HCT116 (cell line): Measurements from ENCODE around the gene HOGA1. TPM values are rescaled to one million over a fixed set of nuclear protein-coding genes. Genes with fewer than 3 reads are reported as not detected.

Source experiments
- ATAC-seq: fragments of 200-7000 bp; cut with Tn5 transposase; 2 replicates; pipeline ENCODE4 v1.9.1; 2020; ENCODE audit warnings: mild to moderate bottlenecking, moderate library complexity
- BruUV-seq: library from RNA; stranded (reverse); fragments of 400-500 nt; replicated peaks from 2 replicates; lab custom pipeline; 2021; lab: Mats Ljungman, UMichigan
- CTCF ChIA-PET: fragments of 300-600 bp; sonication (Branson Sonifier 250); formaldehyde crosslinking; loops from one replicate; lab custom pipeline; 2021; ENCODE audit warnings: antibody characterized with exemption; lab: Charles Lee
- POLR2A ChIA-PET: fragments of 300-600, 350-600 bp; sonication (Branson Sonifier 250); formaldehyde crosslinking; loops from one replicate; lab custom pipeline; 2021; ENCODE audit warnings: antibody characterized with exemption; lab: Charles Lee
- RAD21 ChIA-PET, 2 experiments: fragments of 300-600 bp; sonication (Branson Sonifier 250); formaldehyde crosslinking; loops; one replicate each; lab custom pipeline; 2023; ENCODE audit warnings: low total read pairs in 2 of 2; ENCODE audit not compliant: uncharacterized antibody in 2 of 2, unreplicated experiment in 2 of 2, low non-redundant PET in 1 of 2; lab: Charles Lee
- DNase-seq: peaks from one replicate; pipeline ENCODE4 v3.0.0-alpha.2; 2010; ENCODE audit warnings: low read depth, low spot score
- H2AFZ ChIP-seq: fragments of 200-600 bp; shearing (Covaris generic), sonication (generic); 2 replicates; pipeline ENCODE4 v1.6.1; 2017; ENCODE audit warnings: low read depth, mixed run types, mixed read lengths, antibody characterized with exemption, low read length; ENCODE audit not compliant: poor library complexity, severe bottlenecking
- H3K27ac ChIP-seq: 2 replicates; pipeline ENCODE4 v1.5.1; 2012; ENCODE audit warnings: low read depth, low read length
- H3K27me3 ChIP-seq: fragments of 200-600 bp; sonication (generic); 2 replicates; pipeline ENCODE4 v1.6.1; 2016; ENCODE audit warnings: mixed run types, low read length, mixed read lengths; ENCODE audit not compliant: insufficient read depth
- H3K36me3 ChIP-seq, 2 experiments: fragments of 200-500 bp in 1 of 2; fragments of 200-600 bp in 1 of 2; sonication (Bioruptor generic) in 1 of 2; sonication (generic) in 1 of 2; 2 replicates each; pipeline versions ENCODE4 v1.5.1 to v1.6.1; 2014 to 2016; ENCODE audit warnings: low read length in 2 of 2, inconsistent platforms in 1 of 2, mixed read lengths in 1 of 2, mixed run types in 1 of 2; ENCODE audit not compliant: insufficient read depth in 2 of 2, control insufficient read depth in 1 of 2
- H3K4me1 ChIP-seq, 2 experiments: fragments of 200-600 bp in 1 of 2; sonication (generic) in 1 of 2; 2 replicates each; pipeline versions ENCODE4 v1.5.1 to v1.6.1; 2012 to 2017; ENCODE audit warnings: low read length in 2 of 2, inconsistent platforms in 1 of 2, mild to moderate bottlenecking in 1 of 2, mixed read lengths in 1 of 2, mixed run types in 1 of 2, moderate library complexity in 1 of 2; ENCODE audit not compliant: insufficient read depth in 2 of 2, control insufficient read depth in 1 of 2
- H3K4me2 ChIP-seq: fragments of 200-600 bp; sonication (generic); 2 replicates; pipeline ENCODE4 v1.6.1; 2017; ENCODE audit warnings: mixed run types, low read length, mixed read lengths
- H3K4me3 ChIP-seq, 2 experiments: fragments of 200-600 bp in 1 of 2; sonication (generic) in 1 of 2; replicated peaks in 1 of 2; 2 replicates each; pipeline ENCODE4 v1.5.1; 2011 to 2016; ENCODE audit warnings: low read length in 2 of 2, control low read depth in 1 of 2, low read depth in 1 of 2, mild to moderate bottlenecking in 1 of 2, mixed read lengths in 1 of 2, mixed run types in 1 of 2
- H3K79me2 ChIP-seq: fragments of 200-600 bp; sonication (generic); 2 replicates; pipeline ENCODE4 v1.6.1; 2017; ENCODE audit warnings: mild to moderate bottlenecking, mixed run types, low read length, moderate library complexity, mixed read lengths; ENCODE audit not compliant: insufficient read depth
- H3K9ac ChIP-seq: fragments of 200-600 bp; sonication (generic); 2 replicates; pipeline ENCODE4 v1.6.1; 2016; ENCODE audit warnings: low read length, mixed read lengths
- H3K9me2 ChIP-seq: fragments of 200-600 bp; sonication (generic), shearing (Covaris generic); 2 replicates; pipeline ENCODE4 v1.6.1; 2017; ENCODE audit warnings: mixed run types, mild to moderate bottlenecking, moderate library complexity; ENCODE audit not compliant: insufficient read depth
- H3K9me3 ChIP-seq, 2 experiments: fragments of 200-500 bp in 1 of 2; fragments of 200-600 bp in 1 of 2; sonication (Bioruptor generic) in 1 of 2; sonication (generic) in 1 of 2; 2 replicates each; pipeline ENCODE4 v1.6.1; 2014 to 2017; ENCODE audit warnings: low read length in 2 of 2, mixed read lengths in 2 of 2, inconsistent platforms in 1 of 2, low read depth in 1 of 2, mild to moderate bottlenecking in 1 of 2, mixed run types in 1 of 2, moderate library complexity in 1 of 2; ENCODE audit not compliant: control insufficient read depth in 1 of 2, insufficient read depth in 1 of 2
- H4K20me1 ChIP-seq: fragments of 200-600 bp; sonication (generic), shearing (Covaris generic); 2 replicates; pipeline ENCODE4 v1.6.1; 2017; ENCODE audit warnings: mixed run types, mild to moderate bottlenecking, moderate library complexity; ENCODE audit not compliant: insufficient read depth
- CTCF ChIP-seq, 3 experiments: fragments of 200-600 bp in 1 of 3; sonication (generic) in 1 of 3; IDR thresholded peaks in 2 of 3; conservative IDR thresholded peaks in 1 of 3; 2 replicates each; pipeline ENCODE4 v1.5.1; 2012 to 2017; ENCODE audit warnings: low read depth in 2 of 3, low read length in 2 of 3, antibody characterized with exemption in 1 of 3, borderline replicate concordance in 1 of 3, control low read depth in 1 of 3, mild to moderate bottlenecking in 1 of 3, mixed read lengths in 1 of 3, mixed run types in 1 of 3, moderate library complexity in 1 of 3; ENCODE audit not compliant: insufficient read depth in 1 of 3
- EZH2 ChIP-seq: fragments of 200-600 bp; sonication (generic); IDR thresholded peaks from 2 replicates; pipeline ENCODE4 v1.6.1; 2017; ENCODE audit warnings: antibody characterized with exemption, mixed run types
- EZH2phosphoT487 ChIP-seq: fragments of 200-600 bp; IDR thresholded peaks from 2 replicates; pipeline ENCODE4 v1.6.1; 2018; ENCODE audit warnings: antibody characterized with exemption, borderline replicate concordance
- FOSL1 ChIP-seq: IDR thresholded peaks from 2 replicates; pipeline ENCODE4 v1.6.1; 2012; ENCODE audit warnings: low read depth
- JUND ChIP-seq: IDR thresholded peaks from 2 replicates; pipeline ENCODE4 v1.6.1; 2012
- POLR2A ChIP-seq: IDR thresholded peaks from 2 replicates; pipeline ENCODE4 v1.7.0; 2011; ENCODE audit warnings: borderline replicate concordance; ENCODE audit not compliant: insufficient read depth, insufficient read length; ENCODE audit errors: extremely low read depth
- POLR2AphosphoS5 ChIP-seq: IDR thresholded peaks from 2 replicates; pipeline ENCODE4 v1.6.1; 2011; ENCODE audit warnings: mild to moderate bottlenecking, low read depth, low read length, moderate library complexity
- RAD21 ChIP-seq: IDR thresholded peaks from 2 replicates; pipeline ENCODE4 v1.6.1; 2012; ENCODE audit warnings: low read depth, mild to moderate bottlenecking
- SIN3A ChIP-seq: IDR thresholded peaks from 2 replicates; pipeline ENCODE4 v1.6.1; 2012; ENCODE audit warnings: low read depth
- SP1 ChIP-seq: IDR thresholded peaks from 2 replicates; pipeline ENCODE4 v1.6.1; 2012; ENCODE audit warnings: low read depth
- TCF7L2 ChIP-seq: IDR thresholded peaks from 2 replicates; pipeline ENCODE4 v1.7.0; 2011; ENCODE audit warnings: borderline replicate concordance, inconsistent platforms; ENCODE audit not compliant: insufficient read depth, insufficient read length; ENCODE audit errors: extremely low read depth
- ZFX ChIP-seq: fragments of 450-650 bp; IDR thresholded peaks from 2 replicates; pipeline ENCODE4 v1.6.1; 2017
- intact Hi-C: fragments of 100-400 bp; cut with micrococcal nuclease; formaldehyde crosslinking; loops from 2 replicates; pipeline ENCODE4 v1.10.0; 2022
- total RNA-seq: library from RNA; stranded (reverse); gene quantifications from one replicate; pipeline ENCODE4 v1.2.1, GENCODE V29; 2021; ENCODE audit not compliant: unreplicated experiment

Gene HOGA1
- total RNA-seq, 1 experiment from 2014 or later, result 1.6 TPM

- H3K9ac ChIP-seq, result peak overlapping the region; percentile 67
- ChIA-PET POLR2A (interaction anchor here (1.0 kb wide), 2 partner anchors 25 to 69 kb away, joined by 3 read pairs; partner anchors contain the start of gene PI4K2A), RAD21 (interaction anchor here (0.6 to 2.3 kb wide), 6 partner anchors 18 to 162 kb away, joined by 3 to 12 read pairs (median 4); no protein-coding TSS in a partner anchor), CTCF (interaction anchor here (0.6 to 2.8 kb wide), 24 partner anchors 9 to 130 kb away, joined by 3 to 35 read pairs (median 6); partner anchors contain the start of genes AVPI1, HOGA1 and UBTD1)
- peak overlapping the region; percentile 92 for H3K4me2 ChIP-seq
- no peaks in the 10 kb centered on the region for H4K20me1 ChIP-seq
- H2AFZ ChIP-seq, result no peak overlapping the region
- H3K9me3 ChIP-seq, result no peaks in the 10 kb centered on the region
- no peaks in the 10 kb centered on the region for H3K27me3 ChIP-seq
- DNase-seq, result no peak
- H3K36me3 ChIP-seq, result no peaks in the 10 kb centered on the region
- no peaks in the 10 kb centered on the region for H3K79me2 ChIP-seq
- peaks cover 53 to 60% of the 10 kb centered on the region in 2 experiments for H3K4me1 ChIP-seq
- peak overlapping the region; percentile 68 for H3K27ac ChIP-seq
- TF ChIP-seq FOSL1 (peak; percentile 54; the same call in 1 of the 2 replicates), RAD21 (peak; percentile 9; the same call in 1 of the 2 replicates), SIN3A (no peak), SP1 (0 out of 2 replicates have a peak, but pooled peaks have one; percentile 26), JUND (peak; percentile 50; the same call in 1 of the 2 replicates), POLR2AphosphoS5 (no peak)
- intact Hi-C loops, result loop anchor here (1.0 kb wide), 1 partner anchor 41 kb away; no protein-coding TSS in a partner anchor
- BruUV-seq, result no TSS peak
- H3K4me3 ChIP-seq, result peak overlapping the region in 1 of 2 experiments; percentile 51; a peak in 2 of 4 replicates
- ATAC-seq, result peak; percentile 69
- H3K9me2 ChIP-seq, result no peaks in the 10 kb centered on the region
These were observed 12.6 kb upstream of the HOGA1 start for GRCh38 chr10:97571622-97572021.

GRCh38 chr10:97572214-97572989, 11.8 kb upstream of the HOGA1 start, which contains the start of gene ANKRD2:
Gene ANKRD2 (plus strand): TSS chr10:97572779. CDS start chr10:97572789, 10 bp downstream.
- ChIA-PET POLR2A (interaction anchor here (1.0 kb wide), 2 partner anchors 24 to 68 kb away, joined by 3 read pairs; partner anchors contain the start of gene PI4K2A), RAD21 (interaction anchor here (0.5 to 2.3 kb wide), 7 partner anchors 19 to 161 kb away, joined by 3 to 12 read pairs (median 4); no protein-coding TSS in a partner anchor), CTCF (interaction anchor here (0.6 to 2.8 kb wide), 26 partner anchors 9 to 236 kb away, joined by 3 to 35 read pairs (median 6); partner anchors contain the start of genes AVPI1, HOGA1 and UBTD1)
- no peaks in the 10 kb centered on the region for H3K9me2 ChIP-seq
- no peaks in the 10 kb centered on the region for H3K27me3 ChIP-seq
- DNase-seq (peak; percentile 59), ATAC-seq (peak; percentile 78)
- no peak within 1 kb of the TSS for H2AFZ ChIP-seq
- intact Hi-C loops, result loop anchor here (1.0 kb wide), 1 partner anchor 40 kb away; no protein-coding TSS in a partner anchor
- peak within 1 kb of the TSS in 1 of 2 experiments; percentile 51; a peak in 2 of 4 replicates for H3K4me3 ChIP-seq
- H3K4me1 ChIP-seq, result peaks cover 53 to 60% of the 10 kb centered on the region in 2 experiments
- peak within 1 kb of the TSS; percentile 92 for H3K4me2 ChIP-seq
- H4K20me1 ChIP-seq, result no peaks in the 10 kb centered on the region
- H3K27ac ChIP-seq, result peak within 1 kb of the TSS; percentile 68
- no peaks in the 10 kb centered on the region for H3K36me3 ChIP-seq
- peak within 1 kb of the TSS; percentile 67 for H3K9ac ChIP-seq
- no TSS peak for BruUV-seq
- H3K9me3 ChIP-seq, result no peaks in the 10 kb centered on the region
- no peaks in the 10 kb centered on the region for H3K79me2 ChIP-seq
- TF ChIP-seq TCF7L2, result no peak
- no peak for TF ChIP-seq JUND
- TF ChIP-seq POLR2A, result no peak
- no peak for TF ChIP-seq EZH2phosphoT487
- TF ChIP-seq RAD21, result peak; percentile 93
- TF ChIP-seq EZH2, result no peak
- TF ChIP-seq FOSL1, result no peak
- 0 out of 2 replicates have a peak, but pooled peaks have one; percentile 29 for TF ChIP-seq POLR2AphosphoS5
- TF ChIP-seq CTCF (IDR thresholded peaks at IDR 0.05 in 2 of 3, conservative IDR thresholded peaks at IDR 0.05 in 1 of 3; ENCODE audit: borderline replicate concordance in 1 of 3, insufficient read depth in 1 of 3, low read depth in 2 of 3, low read length in 2 of 3), result peak; percentile 85 to 97 (median 93)
- TF ChIP-seq ZFX, result no peak
